ENCODE results near the gene THRB. TPM values are rescaled to one million over a fixed set of nuclear protein-coding genes. Genes with fewer than 3 reads are reported as not detected.

Gene THRB
- total RNA-seq, 2 donors from 2014 or later = 6.7 to 6.9 TPM

GRCh38 chr3:24518990-24519367 lies 24.3 kb upstream of the THRB start:
- 71 to 88% methylated on average over 4 of the region's 4 CpGs for WGBS, 2 donors
- intact Hi-C loops (cut with DNase I) = no loop called here
- ATAC-seq = no peak
- H3K4me3 ChIP-seq = no peak overlapping the region
- H3K9me3 ChIP-seq = no peaks in the 10 kb centered on the region
- H3K4me1 ChIP-seq = peaks cover 14% of the 10 kb centered on the region
- H3K36me3 ChIP-seq (replicated peaks in 1 of 2; ENCODE audit: insufficient read depth in 1 of 2, low read depth in 2 of 2) = no peaks in the 10 kb centered on the region
- DNase-seq = no peak
- TF ChIP-seq POLR2A (IDR thresholded peaks at IDR 0.05) (no peak), CTCF (IDR thresholded peaks at IDR 0.05) (no peak)
- H3K27ac ChIP-seq = no peak overlapping the region
- no peaks in the 10 kb centered on the region for H3K27me3 ChIP-seq

- H3K36me3 ChIP-seq (replicated peaks in 1 of 2; ENCODE audit: insufficient read depth in 1 of 2, low read depth in 2 of 2) = no peaks in the 10 kb centered on the region
- intact Hi-C loops (cut with DNase I) = no loop called here
- 80% methylated on average over 4 of the region's 4 CpGs for WGBS, 2 donors
- no peak overlapping the region for H3K4me3 ChIP-seq
- no peaks in the 10 kb centered on the region for H3K4me1 ChIP-seq
- no peak for DNase-seq
- H3K27ac ChIP-seq = no peak overlapping the region
- no peak for ATAC-seq
- no peak for TF ChIP-seq CTCF (IDR thresholded peaks at IDR 0.05)
- no peak for TF ChIP-seq POLR2A (IDR thresholded peaks at IDR 0.05)
- H3K27me3 ChIP-seq = no peaks in the 10 kb centered on the region
- H3K9me3 ChIP-seq = no peaks in the 10 kb centered on the region
Observed at GRCh38 chr3:24514119-24514518, 19.5 kb upstream of the THRB start.

GRCh38 chr3:24513463-24513862 lies 18.8 kb upstream of the THRB start:
- intact Hi-C loops (cut with DNase I) = no loop called here
- no peaks in the 10 kb centered on the region for H3K36me3 ChIP-seq (replicated peaks in 1 of 2; ENCODE audit: insufficient read depth in 1 of 2, low read depth in 2 of 2)
- DNase-seq (no peak), ATAC-seq (no peak)
- no peaks in the 10 kb centered on the region for H3K9me3 ChIP-seq
- 62 to 64% methylated on average over 1 of the region's 1 CpG for WGBS, 2 donors
- H3K4me3 ChIP-seq = no peak overlapping the region
- no peaks in the 10 kb centered on the region for H3K27me3 ChIP-seq
- H3K4me1 ChIP-seq = no peaks in the 10 kb centered on the region
- TF ChIP-seq CTCF (IDR thresholded peaks at IDR 0.05) (no peak), POLR2A (IDR thresholded peaks at IDR 0.05) (no peak)
- H3K27ac ChIP-seq = no peak overlapping the region

- no peak overlapping the region for H3K4me3 ChIP-seq
- no peaks in the 10 kb centered on the region for H3K9me3 ChIP-seq
- no peaks in the 10 kb centered on the region for H3K4me1 ChIP-seq
- intact Hi-C loops (cut with DNase I) = no loop called here
- no peaks in the 10 kb centered on the region for H3K36me3 ChIP-seq (replicated peaks in 1 of 2; ENCODE audit: insufficient read depth in 1 of 2, low read depth in 2 of 2)
- 77 to 83% methylated on average over 5 of the region's 5 CpGs for WGBS, 2 donors
- no peak for ATAC-seq
- TF ChIP-seq CTCF (IDR thresholded peaks at IDR 0.05) = no peak
- no peak for TF ChIP-seq POLR2A (IDR thresholded peaks at IDR 0.05)
- no peak overlapping the region for H3K27ac ChIP-seq
- H3K27me3 ChIP-seq = no peaks in the 10 kb centered on the region
- DNase-seq = no peak
Observed at GRCh38 chr3:24512564-24513197, 18.0 kb upstream of the THRB start.

- no peaks in the 10 kb centered on the region for H3K4me1 ChIP-seq
- 89 to 93% methylated on average over 5 of the region's 5 CpGs for WGBS, 2 donors
- TF ChIP-seq POLR2A (IDR thresholded peaks at IDR 0.05) = no peak
- no peak for TF ChIP-seq CTCF (IDR thresholded peaks at IDR 0.05)
- H3K4me3 ChIP-seq = no peak overlapping the region
- no peak overlapping the region for H3K27ac ChIP-seq
- H3K36me3 ChIP-seq (replicated peaks in 1 of 2; ENCODE audit: insufficient read depth in 1 of 2, low read depth in 2 of 2) = no peaks in the 10 kb centered on the region
- no peak for DNase-seq
- H3K9me3 ChIP-seq = no peaks in the 10 kb centered on the region
- ATAC-seq = no peak
- H3K27me3 ChIP-seq = no peaks in the 10 kb centered on the region
- intact Hi-C loops (cut with DNase I) = no loop called here
Observed at GRCh38 chr3:24510030-24510648, 15.5 kb upstream of the THRB start.
